ENCODE measurements around the gene NANOS2.
"Not testable (repeated sequence)": the region's sequence is repeated elsewhere in the genome, so short reads cannot be mapped to it uniquely, and the experiment has no call there.

DNA sequence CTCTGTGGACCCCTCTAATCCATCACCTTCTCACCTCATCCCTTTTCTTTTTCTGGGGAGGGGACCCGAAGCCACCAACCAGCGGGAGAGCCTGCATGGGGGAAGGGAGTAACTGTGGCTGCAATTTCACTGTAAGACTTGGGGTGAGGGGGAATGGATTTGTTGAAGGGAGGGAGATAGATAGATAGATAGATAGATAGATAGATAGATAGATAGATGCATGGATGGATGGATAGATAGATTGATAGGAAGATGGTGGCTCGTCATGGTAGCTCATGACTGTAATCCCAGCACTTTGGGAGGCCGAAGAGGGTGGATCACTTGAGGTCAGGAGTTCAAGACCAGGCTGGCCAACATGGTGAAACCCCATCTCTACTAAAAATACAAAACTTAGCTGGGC is 47.3 kb downstream of the NANOS2 start:
- TF ChIP-seq, protein P1, sequence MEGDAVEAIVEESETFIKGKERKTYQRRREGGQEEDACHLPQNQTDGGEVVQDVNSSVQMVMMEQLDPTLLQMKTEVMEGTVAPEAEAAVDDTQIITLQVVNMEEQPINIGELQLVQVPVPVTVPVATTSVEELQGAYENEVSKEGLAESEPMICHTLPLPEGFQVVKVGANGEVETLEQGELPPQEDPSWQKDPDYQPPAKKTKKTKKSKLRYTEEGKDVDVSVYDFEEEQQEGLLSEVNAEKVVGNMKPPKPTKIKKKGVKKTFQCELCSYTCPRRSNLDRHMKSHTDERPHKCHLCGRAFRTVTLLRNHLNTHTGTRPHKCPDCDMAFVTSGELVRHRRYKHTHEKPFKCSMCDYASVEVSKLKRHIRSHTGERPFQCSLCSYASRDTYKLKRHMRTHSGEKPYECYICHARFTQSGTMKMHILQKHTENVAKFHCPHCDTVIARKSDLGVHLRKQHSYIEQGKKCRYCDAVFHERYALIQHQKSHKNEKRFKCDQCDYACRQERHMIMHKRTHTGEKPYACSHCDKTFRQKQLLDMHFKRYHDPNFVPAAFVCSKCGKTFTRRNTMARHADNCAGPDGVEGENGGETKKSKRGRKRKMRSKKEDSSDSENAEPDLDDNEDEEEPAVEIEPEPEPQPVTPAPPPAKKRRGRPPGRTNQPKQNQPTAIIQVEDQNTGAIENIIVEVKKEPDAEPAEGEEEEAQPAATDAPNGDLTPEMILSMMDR (IDR thresholded peaks at IDR 0.05), result not testable (repeated sequence)
- TF ChIP-seq EZH2phosphoT487, EZH2 (IDR thresholded peaks at IDR 0.05): not testable (repeated sequence)
